PC-3 (cell line): ENCODE data around the gene TMEM270.

Experiments
- CTCF ChIP-seq: fragments of 300-600 bp; sonication (generic); conservative IDR thresholded peaks from 2 replicates; pipeline ENCODE4 v1.5.1; 2017; ENCODE audit warnings: antibody characterized with exemption, low read depth, mild to moderate bottlenecking, low read length
- EZH2 ChIP-seq: fragments of 300-600 bp; sonication (generic); IDR thresholded peaks from one replicate; pipeline ENCODE4 v1.6.1; 2017; ENCODE audit warnings: antibody characterized with exemption, mild to moderate bottlenecking, low read length; ENCODE audit not compliant: unreplicated experiment
- EZH2phosphoT487 ChIP-seq: fragments of 300-600 bp; sonication (generic); IDR thresholded peaks from 2 replicates; pipeline ENCODE4 v1.6.1; 2018; ENCODE audit warnings: mild to moderate bottlenecking, antibody characterized with exemption, low read length, borderline replicate concordance

- TF ChIP-seq CTCF (no peak), EZH2 (no peak), EZH2phosphoT487 (no peak)
Observed at GRCh38 chr7:73866446-73866767, 5.4 kb downstream of the TMEM270 start.
